Measurements from ENCODE around the gene LGALS1.

The LGALS1 gene

GRCh38 chr22:37664249-37665101 lies 11.0 kb upstream of the LGALS1 start:
- no peak for DNase-seq

- DNase-seq = no peak
Measured at GRCh38 chr22:37665487-37665886, 9.9 kb upstream of the LGALS1 start.

GRCh38 chr22:37669586-37669985 lies 5.8 kb upstream of the LGALS1 start:
- no peak for DNase-seq

GRCh38 chr22:37672206-37672919 lies 3.1 kb upstream of the LGALS1 start:
- DNase-seq = peak; percentile 26

GRCh38 chr22:37672920-37673455 lies 2.4 kb upstream of the LGALS1 start:
- DNase-seq = no peak

GRCh38 chr22:37674248-37674647 lies 1.2 kb upstream of the LGALS1 start:
- DNase-seq = no peak

- peak; percentile 55 for DNase-seq
Measured at GRCh38 chr22:37675930-37676735, 697 bp downstream of the LGALS1 start.

GRCh38 chr22:37676736-37677492 lies 1.5 kb downstream of the LGALS1 start:
- DNase-seq = peak; percentile 94

GRCh38 chr22:37677493-37677974 lies 2.1 kb downstream of the LGALS1 start:
- no peak for DNase-seq

GRCh38 chr22:37678372-37678771 lies 2.9 kb downstream of the LGALS1 start:
- no peak for DNase-seq

GRCh38 chr22:37679670-37680069 lies 4.2 kb downstream of the LGALS1 start:
- no peak for DNase-seq

GRCh38 chr22:37680191-37680851 lies 4.9 kb downstream of the LGALS1 start:
- no peak for DNase-seq

GRCh38 chr22:37681001-37681424 lies 5.6 kb downstream of the LGALS1 start:
- DNase-seq = no peak

GRCh38 chr22:37681556-37682049 lies 6.2 kb downstream of the LGALS1 start:
- DNase-seq = peak; percentile 82

GRCh38 chr22:37684803-37685615 lies 9.6 kb downstream of the LGALS1 start:
- no peak for DNase-seq

GRCh38 chr22:37686002-37686982 lies 10.9 kb downstream of the LGALS1 start, which contains the start of gene NOL12:
NOL12 (plus strand) TSS chr22:37686343; CDS start chr22:37686393, 50 bp downstream.
- DNase-seq = peak; percentile 86

GRCh38 chr22:37690407-37690806 lies 15.0 kb downstream of the LGALS1 start:
- DNase-seq = no peak

- DNase-seq = no peak
Measured at GRCh38 chr22:37690901-37691504, 15.6 kb downstream of the LGALS1 start.
